HG02840 (cell line): ENCODE data around the gene CAB39.

Source experiments
- ATAC-seq: cut with Tn5 transposase; IDR thresholded peaks from one replicate; pipeline ENCODE4 v1.9.1; 2021; ENCODE audit warnings: mild to moderate bottlenecking, moderate library complexity, moderate number of reproducible peaks; ENCODE audit not compliant: unreplicated experiment, low FRiP score

Gene CAB39

DNA sequence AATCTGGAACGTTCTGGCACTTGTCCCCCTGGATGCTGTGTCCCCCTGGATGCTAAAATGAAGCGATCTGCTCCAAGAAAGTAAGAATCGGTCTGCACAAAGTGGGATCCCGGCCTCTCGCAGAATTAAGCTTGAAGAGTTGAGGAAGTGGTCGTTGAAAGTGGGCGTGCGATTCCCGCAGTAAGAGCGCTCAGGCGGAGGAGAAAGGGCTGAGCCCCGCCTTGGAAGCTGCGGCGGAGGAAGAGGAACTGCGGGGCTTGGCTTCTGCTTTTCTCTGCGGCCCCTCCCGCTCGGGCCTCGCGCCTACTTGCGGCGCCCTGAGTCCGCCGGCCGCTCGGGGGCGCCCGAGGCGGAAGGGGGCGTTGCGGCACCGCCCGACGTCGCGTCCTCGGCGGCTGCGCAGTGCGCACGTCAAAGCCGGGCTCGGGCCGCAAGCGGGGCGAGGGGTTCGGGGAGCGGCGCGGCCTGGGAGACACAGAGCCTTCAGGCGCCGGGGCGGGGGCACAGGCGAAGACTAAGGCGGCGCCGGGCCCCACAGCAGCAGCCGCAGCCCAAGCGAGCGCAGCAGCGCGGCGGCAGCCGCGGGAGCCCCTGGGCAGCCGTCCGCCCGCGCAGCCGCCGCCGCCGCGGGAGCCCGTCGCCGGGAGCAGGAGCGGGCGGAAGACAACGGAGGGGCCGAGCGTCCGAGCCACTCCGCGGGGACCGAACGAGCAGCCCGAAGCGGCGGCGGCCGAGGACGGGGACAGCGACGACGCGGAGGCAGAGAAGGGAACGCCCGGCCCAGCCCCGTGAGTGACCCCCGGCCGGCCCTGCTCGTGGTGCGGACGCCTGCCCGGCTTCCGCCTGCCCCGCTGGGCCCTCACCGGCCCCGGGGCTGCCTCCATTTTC lies at the start of gene CAB39:
Gene CAB39, plus strand, starts transcription at position 400 of the 888 bp plus-strand sequence. CDS start 47,160 bp downstream, outside the sequence.
- ATAC-seq, result peak; percentile 77

DNA sequence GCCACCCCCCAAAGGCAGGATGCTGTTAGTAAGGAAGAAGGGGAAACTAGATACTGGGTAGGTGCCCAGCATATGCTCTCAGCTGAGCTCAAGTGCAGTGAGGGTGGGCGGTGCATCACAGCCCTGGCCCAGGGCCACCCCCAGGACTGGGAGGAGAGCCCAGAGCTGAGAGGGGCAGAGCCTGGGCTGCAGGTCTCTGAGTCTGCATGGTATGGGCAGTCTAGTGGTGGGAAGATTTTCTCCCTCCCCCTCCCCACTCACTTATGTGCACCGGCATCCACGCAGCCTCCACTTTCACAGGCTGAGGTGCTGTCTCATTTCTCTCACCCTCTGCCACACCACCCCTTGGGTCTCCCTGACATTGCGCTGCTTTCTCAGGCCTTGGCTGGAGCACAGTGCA lies 48.5 kb upstream of the CAB39 start:
- ATAC-seq, result no peak

DNA sequence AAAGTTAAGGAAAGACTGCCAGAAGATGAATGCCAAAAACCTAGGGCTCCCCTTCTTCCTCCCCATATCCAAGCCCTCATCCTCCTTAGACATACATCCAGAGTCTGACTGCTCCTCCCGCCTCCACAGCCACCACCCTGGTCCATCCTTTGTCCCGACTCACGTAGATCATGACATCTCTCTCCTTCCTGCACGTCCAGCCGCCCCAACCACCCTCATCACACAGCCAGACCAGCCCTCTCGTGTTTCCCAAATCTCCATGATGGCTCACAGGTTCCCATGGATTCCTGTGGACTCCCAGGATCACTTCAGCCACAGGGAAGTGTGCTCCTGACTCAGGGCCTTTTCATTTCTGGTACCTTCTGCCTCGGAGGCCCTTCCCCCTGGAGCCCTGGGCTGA lies 47.8 kb upstream of the CAB39 start:
- no peak for ATAC-seq

DNA sequence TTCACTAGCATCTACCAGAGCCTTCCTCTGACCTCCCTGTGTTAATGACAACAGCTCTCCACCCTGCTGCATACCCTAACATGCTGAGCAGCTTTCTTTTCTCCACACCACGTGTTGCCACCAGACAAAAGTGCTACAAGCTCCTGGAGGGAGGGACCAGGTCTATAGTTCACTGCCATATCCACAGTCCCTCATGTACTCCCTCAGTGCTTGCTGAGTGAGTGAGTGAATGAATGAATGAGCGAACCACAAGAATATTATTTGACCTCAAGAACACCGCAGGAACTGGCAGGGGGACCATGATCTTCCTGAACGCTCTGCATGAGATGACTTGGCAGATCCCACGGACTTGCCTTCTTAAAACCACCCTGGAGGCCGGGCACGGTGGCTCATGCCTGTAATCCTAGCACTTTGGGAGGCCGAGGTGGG lies 47.4 kb upstream of the CAB39 start:
- no peak for ATAC-seq

DNA sequence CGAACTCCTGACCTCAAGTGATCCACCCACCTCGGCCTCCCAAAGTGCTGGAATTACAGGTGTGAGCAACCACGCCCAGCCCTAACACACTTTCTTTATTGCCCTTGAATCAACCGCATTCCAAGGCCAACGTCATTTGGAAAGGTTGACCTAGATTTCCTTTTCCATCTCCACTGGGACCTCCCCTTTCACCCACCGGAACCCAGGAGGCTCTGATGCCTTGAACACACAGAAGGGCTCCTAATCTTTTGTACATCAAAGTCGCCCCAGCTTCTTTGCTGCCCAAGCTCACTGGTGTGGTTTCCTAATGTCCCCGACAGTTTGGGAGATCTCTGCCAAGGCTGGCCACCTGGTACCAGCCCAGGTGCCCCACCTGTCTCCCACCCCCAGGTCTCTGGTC lies 46.2 kb upstream of the CAB39 start:
- no peak for ATAC-seq

DNA sequence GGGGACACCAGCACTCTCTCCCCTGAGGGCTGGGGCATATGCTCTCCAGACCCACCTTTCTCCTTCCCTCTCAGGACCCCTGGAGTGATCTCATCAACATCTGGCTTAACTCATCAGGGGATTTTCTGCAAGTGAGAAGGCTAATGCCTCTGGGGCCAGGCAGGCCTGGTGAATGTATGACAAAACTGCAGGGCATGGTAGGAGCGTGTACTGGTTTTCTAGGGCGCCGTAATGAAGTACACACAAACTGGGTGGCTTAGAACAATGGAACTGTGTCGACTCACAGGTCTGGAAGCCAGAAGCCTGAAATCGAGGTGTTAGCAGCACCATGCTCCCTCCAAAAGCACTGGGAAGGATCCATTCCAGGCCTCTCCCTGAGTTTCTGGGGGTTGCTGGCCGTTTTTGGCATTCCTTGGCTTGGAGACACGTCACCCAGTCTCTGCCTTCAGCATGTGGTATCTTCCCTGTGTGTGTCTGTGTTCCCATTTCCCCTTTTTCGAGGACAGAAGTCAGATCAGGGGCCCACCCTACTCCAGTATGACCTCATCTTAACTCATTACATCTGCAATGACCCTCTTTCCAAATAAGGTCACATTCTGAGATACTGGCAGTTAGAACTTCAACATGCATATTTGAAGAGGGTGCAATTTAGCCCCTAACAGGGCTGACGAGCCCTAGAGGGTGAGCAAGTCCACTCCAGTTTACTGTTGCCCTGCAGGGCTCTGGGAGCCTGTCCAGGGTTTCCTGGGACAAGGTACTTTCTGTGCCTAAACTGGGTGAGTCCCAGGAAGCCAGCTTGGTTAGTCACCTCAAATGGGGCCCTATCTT lies 45.5 kb upstream of the CAB39 start:
- ATAC-seq, result no peak

DNA sequence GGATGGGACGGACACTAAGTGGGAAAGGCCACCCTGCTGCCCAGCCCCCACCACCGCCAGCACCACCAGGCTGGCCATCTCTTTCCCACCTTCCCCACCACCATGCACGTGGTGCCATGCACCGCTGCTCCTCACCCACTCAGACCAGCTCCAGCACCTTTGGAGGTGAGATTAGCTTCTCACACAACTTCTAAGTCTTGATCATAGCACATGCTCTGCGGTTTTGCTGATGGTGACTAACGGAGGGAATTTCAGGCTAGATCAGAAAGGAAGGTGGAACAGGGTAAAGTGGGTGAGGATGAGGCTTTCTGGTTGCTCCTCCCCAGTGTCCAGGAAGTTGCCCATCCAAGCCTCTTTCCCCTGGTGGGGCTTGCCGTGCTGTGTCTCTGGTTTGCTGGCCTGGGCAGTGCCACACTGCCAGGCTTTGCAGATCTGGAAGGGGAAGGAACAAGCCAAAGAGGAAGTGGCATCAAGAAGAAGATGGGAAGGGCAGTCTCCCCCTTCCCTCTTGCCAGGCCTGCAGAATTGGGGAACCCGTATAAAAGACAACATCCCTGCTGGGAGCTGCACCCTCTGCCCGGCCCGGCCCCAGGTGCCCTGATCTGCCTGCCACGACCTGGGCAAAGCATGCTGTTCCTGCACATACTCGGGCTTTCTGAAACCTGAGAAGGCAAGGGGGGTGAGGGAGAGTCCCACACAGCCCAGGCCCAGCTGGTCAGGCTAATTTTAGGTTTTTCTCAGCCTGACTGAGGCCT lies 44.3 kb upstream of the CAB39 start:
- ATAC-seq, result peak; percentile 58

DNA sequence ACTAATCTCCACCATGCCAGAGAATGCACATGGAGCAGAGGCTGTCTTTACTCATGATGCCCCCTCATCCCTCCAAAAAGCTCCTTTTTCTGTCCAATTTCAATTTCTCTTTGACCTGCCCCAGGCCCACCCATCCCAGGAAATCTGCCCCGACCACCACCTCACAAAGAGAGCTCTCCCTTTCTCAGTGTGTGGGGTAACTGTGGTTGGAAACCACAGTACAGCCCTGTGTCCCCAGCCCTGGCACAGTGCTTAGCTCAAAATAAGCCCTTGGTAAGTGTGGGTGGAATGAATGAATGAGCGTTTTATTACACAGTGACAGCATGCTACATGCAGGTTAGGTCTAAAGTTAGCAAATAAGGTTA lies 43.7 kb upstream of the CAB39 start:
- ATAC-seq, result peak; percentile 32

DNA sequence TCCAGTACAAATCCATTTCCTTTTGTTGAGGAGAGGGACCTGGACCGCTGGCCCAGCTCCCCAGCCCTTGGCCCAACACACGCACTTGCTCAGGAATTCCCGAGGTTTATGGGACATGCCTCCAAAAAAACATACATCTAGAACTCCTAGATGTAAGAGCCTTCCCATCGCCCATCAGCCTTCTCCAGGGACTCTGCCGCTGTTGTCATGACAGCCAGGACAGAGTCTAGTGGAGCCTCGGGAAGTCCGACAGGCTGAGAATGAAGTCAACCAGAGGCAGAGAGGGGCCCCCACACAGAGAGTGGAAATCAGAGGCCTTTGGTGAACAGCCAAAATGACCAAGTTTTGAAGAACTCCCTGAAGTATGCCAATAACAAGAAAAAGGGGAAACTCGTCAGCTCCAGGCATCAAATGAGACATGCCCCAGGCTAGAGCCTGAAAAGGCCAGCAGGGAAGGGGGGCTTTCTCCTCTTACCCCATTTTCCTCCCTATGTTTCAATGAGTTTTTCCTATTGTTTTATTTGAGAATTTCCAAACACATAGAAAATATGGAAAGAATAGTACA lies 43.2 kb upstream of the CAB39 start:
- no peak for ATAC-seq

DNA sequence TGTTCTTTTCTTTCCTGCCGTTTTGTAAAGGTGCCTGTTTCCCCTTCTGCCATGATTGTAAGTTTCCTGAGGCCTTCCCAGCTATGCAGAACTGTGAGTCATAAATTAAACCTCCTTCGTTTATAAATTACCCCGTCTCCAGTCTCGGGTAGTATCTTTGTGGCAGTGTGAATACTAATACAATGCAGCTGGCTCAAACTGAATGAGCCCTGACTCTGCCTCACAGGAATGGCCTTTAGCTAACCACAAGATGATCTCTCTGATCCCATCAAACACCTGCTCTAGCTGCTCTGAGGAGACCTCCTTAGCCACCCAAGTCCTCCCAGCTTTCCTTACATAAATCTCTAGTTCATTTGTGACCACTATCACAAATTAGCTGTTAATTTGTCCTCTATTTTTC lies 41.5 kb upstream of the CAB39 start:
- ATAC-seq, result no peak

DNA sequence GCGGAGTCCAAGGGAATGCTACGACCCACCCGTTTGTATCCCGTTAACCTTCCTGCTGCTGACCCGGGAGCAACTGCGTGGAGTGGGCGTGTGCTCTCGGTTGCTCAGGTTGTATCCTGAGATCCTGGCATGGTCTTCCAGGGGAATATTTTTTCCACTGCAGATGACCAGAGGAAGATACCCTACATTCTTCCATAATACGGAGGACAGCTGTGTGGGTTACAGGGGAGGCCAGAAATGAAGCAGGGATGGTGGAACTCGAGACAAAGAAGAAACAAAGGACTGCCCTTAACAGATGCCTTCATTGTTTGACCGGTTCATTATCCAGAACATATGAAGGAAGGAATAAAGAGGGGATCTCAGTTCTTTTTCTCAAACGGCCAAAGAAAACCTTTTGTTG lies 39.8 kb upstream of the CAB39 start:
- no peak for ATAC-seq

DNA sequence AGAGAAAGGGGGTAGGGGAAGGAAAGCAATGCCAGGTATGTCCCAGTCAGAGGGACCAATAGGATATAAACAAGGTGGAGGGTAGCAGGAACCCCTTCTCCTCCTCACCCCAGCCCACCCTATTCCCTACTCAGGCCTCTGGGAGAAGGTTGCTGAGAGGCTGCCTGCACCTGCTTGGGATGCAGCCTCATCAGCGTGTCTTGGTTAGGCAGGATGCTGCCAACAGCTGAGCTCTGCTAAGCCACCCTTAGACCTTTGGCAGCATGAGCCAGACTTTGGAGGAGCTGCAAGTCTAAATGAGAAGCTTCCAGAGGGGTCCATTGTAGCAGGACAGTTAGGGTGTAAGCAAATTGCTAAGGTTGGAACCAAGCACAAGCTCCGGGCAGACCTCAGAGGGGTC lies 38.2 kb upstream of the CAB39 start:
- no peak for ATAC-seq

DNA sequence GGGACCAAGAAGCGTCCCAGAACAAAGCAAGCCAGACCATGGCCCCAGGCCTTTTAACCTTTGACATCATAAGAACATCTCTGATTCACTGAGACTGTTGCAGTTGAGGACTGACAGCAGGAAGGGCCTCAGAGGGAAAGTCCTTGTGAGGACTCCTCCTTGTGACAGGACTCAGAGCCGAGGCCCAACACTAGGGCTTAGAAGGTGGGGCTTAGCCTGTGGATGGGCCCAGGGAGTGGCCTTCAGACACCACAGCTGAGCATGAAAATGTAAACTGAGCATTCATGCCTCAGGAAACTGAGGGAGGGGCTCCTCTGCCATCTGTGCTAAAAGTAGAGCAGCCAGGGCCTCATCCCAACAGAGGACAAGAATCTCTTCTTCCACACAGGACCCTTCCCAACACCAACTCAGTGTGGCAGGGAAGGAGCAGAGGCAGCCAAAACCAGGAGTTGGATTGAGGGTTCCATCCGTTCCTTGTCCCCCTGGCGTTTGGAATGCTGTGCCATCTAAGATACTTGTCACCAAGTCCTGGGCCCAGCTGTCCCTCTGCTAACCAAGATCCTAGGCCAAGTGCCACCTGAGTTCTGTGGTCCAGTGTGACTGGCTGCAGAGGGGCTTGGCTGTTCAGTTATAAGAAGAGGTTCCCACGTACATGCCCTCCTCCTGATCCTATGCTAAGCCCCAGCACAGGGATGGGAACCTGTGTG lies 37.5 kb upstream of the CAB39 start:
- ATAC-seq, result no peak

DNA sequence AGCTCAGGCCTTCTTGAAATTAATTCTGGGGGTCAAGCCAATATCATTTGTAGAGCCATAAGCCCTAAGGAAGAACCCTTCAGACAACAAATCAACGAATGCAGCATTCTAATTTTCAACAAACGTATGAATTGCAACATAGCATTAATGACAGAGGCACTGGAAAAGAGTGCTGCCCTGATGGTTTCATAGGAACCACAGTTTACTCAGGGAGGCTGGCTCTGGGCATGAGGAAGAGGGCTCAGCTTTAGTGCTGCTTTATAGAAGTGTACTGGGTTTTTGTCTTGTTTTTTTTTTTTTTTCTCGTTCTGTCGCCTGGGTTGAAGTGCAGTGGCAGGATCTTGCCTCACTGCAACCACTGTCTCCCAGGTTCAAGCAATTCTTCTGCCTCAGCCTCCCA lies 36.1 kb upstream of the CAB39 start:
- ATAC-seq, result no peak

DNA sequence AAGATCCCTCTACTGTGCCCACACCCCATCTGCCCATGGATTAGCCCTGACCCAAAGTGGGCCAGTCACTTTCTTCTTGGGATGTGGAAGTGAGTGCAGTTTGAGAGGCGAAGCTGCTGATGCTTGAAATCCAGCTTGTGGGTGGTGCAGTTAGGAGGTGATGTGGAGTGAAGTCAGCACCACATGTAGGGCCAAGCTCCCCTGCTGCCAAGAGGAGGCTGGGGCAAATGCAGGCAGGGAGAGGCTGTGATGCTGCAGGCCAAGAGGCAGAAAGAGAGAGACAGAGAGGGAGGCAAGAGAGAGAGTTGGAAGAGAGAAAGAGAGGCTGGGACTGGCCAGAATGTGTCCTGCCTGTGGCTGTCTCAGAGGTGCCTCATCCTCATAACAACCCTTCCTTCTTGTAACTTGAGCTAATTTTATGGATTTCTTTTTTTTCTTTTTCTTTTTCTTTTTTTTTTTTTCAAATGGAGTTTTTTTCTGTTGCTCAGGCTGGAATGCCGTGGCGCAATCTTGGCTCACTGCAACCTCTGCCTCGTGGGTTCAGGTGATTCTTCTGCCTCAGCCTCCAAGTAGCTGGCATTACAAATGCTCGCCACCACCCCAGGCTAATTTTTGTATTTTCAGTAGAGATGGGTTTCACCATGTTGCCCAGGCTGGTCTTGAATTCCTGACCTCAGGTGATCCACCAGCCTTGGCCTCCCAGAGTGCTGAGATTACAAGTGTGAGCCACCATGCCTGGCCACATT lies 35.3 kb upstream of the CAB39 start:
- no peak for ATAC-seq

DNA sequence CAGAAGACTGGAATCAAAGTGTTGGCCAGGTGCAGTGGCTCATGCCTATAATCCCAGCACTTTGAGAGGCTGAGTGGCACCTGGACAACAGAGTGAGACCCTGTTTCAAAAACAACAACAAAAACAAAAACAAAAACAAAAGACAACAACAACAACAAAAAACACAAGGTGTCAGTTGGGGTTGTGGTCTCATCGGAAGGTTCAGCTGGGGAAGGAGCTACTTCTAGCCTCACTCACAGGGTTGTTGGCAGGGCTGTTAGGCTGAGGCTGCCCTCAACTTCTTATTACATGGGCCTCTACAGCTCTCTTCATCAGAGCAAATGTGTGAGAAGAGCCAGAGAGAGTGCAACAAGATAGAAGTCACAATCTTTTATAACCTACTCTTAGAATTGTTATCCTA lies 34.6 kb upstream of the CAB39 start:
- ATAC-seq, result no peak

DNA sequence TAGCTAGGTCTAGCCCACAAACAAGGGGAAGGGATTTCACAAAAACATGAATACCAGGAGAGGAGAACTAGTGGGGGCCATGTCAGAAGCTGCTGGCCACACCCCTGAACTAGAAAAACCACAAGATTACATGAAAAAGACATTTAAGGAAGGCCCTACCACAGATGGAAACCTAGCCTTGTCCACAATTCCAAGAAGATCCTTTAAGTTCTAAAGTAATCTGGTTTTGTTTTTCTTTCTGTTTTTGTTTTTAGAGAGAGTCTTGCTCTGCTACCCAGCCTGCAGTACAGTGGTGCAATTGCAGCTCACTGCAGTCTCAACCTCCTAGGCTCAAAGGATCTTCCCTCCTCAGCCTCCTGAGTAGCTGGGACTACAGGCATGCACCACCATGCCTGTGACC lies 34.2 kb upstream of the CAB39 start:
- no peak for ATAC-seq

DNA sequence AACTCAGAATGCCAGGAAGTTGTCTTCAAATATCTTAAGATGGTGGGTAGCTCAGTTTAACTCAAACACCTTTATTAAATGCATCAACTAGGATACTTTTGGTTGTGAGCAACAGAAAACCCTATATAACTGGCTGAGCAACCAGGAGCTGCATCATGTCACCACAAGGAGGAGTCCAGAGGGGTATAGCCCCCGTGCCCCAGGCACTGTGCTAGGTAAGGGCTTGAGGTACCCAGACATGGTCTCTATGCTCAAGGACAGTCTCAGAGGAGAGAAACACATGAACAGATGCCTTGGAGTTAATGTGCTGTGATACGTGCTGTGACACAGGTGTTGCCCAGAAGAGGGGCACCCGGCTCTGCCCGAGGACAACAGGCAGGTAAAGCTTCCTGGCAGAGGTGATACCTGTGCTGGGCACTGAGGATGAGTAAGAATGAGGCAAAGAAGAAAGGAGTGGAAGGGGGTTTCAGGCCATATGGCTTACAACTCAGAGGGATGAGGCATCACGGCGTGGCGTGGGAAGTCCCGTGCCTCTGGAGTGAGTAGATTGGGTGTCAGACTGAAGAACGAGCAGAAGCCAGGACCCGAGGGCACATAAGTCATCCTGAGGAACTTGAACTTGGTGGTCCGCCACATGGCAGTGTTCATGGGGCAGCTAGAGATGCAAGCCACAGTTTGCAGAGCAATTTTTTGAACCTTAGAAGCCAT lies 32.0 kb upstream of the CAB39 start:
- ATAC-seq, result no peak

DNA sequence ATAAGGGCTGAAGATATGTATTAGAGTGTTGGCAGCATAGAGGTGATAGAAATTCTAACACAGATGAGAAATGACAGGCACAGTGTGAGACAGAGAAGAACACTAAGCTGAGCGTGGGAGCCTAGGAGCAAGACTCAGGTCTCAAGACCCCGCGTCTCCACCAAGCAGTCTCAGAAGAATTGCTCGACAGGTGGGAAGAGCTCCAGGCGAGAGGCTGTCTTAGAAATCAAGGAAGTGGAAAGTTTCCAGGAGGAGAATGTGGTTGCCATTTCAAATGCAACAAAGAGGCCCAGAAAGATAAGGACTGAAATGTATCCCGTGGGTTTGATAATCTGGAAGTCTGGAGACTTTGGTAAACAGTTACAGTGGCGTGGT lies 31.5 kb upstream of the CAB39 start:
- no peak for ATAC-seq
